ENCODE measurements around the gene PTPRN2.
A peak's percentile ranks its signal among the peaks of the same experiment; 100 is the strongest.

PTPRN2 gene

DNA sequence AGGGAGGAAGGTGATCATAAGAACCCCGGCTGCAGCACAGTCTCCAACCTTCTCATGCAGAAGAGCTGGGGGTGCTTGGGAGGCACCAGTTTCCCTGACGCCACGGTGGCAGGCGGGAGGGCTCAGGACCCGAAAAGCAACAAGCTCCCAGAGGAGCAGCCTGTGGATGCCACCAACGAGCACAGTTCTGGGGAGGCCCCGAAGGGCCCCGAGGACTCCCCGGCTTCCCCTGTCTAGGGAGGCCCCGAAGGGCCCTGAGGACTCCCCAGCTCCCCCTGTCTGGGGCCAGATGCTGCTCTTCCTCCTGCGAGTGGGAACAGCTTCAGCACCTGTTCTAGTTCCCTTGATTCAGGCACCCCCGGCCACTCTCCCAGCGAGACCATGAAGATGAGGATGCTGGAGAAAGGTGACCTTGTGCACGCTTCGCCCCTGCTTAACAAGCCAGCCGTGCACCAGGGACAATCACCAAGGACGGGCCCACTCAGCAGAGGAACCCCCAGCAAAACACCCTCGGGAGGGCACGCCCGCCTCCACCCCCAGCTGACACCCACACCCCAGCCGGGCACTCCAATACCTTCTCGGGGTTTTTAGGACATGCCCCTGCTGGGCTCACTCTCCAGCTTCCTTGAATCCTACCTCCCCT lies 112.5 kb downstream of the PTPRN2 start:
- TF ChIP-seq, protein P1, sequence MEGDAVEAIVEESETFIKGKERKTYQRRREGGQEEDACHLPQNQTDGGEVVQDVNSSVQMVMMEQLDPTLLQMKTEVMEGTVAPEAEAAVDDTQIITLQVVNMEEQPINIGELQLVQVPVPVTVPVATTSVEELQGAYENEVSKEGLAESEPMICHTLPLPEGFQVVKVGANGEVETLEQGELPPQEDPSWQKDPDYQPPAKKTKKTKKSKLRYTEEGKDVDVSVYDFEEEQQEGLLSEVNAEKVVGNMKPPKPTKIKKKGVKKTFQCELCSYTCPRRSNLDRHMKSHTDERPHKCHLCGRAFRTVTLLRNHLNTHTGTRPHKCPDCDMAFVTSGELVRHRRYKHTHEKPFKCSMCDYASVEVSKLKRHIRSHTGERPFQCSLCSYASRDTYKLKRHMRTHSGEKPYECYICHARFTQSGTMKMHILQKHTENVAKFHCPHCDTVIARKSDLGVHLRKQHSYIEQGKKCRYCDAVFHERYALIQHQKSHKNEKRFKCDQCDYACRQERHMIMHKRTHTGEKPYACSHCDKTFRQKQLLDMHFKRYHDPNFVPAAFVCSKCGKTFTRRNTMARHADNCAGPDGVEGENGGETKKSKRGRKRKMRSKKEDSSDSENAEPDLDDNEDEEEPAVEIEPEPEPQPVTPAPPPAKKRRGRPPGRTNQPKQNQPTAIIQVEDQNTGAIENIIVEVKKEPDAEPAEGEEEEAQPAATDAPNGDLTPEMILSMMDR (IDR thresholded peaks at IDR 0.05; ENCODE audit: borderline replicate concordance, control extremely low read depth, extremely low read depth, insufficient read depth, missing control alignments): no peak
- in situ Hi-C loops (cut with MboI; ENCODE audit: low sequenced_read_pairs, unreplicated experiment): no loop called here

DNA sequence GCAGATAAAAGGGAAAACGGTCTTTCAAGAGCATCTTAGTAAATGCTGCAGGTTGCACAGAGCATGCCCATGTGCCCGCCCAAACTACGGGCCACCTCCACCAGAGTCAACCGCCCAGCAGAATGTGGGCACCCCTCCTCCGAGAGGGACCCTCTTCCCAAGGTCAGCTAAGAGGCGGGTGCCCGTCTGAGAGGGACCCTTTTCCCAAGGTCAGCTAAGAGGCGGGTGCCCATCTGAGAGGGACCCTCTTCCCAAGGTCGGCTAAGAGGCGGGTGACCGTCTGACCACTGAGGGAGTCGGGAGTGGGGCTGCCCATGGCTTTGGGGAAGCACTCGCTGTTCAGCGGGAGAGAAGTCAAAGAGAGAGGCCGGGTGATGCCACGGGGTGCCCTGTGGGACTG lies 113.1 kb downstream of the PTPRN2 start:
- in situ Hi-C loops (cut with MboI; ENCODE audit: low sequenced_read_pairs, unreplicated experiment): no loop called here
- TF ChIP-seq, protein P1 (IDR thresholded peaks at IDR 0.05; ENCODE audit: borderline replicate concordance, control extremely low read depth, extremely low read depth, insufficient read depth, missing control alignments): no peak
- no peak for DNase-seq (ENCODE audit: low spot score)

More for the DNA sequence above, 112.5 kb downstream of the PTPRN2 start:
- no peak for DNase-seq (ENCODE audit: low spot score)

DNA sequence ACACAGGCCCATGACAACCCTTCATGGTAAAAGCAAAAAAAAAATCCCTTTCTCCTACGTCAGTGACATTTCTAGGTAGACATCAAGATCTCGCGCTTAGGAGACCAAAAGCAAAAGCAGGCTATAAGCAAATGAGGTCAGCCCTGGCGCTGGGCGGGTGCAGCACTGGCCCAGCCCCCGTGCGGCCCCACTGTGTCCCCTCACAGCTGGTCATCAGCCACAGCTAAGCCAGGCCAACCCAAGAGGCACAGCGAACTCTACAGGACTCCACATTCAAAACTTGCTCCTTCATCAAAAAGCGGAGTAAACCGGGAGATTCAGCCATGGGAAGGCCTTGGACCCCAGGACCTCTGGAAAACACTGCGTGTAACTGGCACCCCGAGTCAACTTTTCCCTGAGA lies 113.7 kb downstream of the PTPRN2 start:
- TF ChIP-seq, protein P1 (IDR thresholded peaks at IDR 0.05; ENCODE audit: borderline replicate concordance, control extremely low read depth, extremely low read depth, insufficient read depth, missing control alignments): no peak
- in situ Hi-C loops (cut with MboI; ENCODE audit: low sequenced_read_pairs, unreplicated experiment): no loop called here
- no peak for DNase-seq (ENCODE audit: low spot score)

DNA sequence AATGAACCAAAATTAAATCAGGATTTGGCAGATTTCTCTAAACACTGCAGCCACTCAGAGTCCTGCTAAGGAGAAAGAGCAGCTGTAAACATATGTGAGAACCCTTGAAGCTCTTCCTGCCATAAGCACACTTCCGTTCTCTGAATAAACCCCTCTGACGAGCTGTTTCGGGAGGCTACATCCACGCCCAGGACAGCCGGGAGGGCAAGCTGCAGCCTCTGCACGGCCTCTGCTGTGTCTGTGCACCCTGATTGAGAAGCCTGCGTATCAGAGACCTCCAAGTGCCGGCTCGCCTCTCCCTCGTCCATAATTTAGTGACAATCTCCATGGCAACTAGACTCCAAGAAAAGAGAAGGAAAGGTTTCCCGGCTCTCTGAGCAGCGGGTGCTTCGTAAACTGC lies 114.4 kb downstream of the PTPRN2 start:
- DNase-seq (ENCODE audit: low spot score): peak; percentile 54
- TF ChIP-seq, protein P1 (IDR thresholded peaks at IDR 0.05; ENCODE audit: borderline replicate concordance, control extremely low read depth, extremely low read depth, insufficient read depth, missing control alignments): no peak
- in situ Hi-C loops (cut with MboI; ENCODE audit: low sequenced_read_pairs, unreplicated experiment): no loop called here

DNA sequence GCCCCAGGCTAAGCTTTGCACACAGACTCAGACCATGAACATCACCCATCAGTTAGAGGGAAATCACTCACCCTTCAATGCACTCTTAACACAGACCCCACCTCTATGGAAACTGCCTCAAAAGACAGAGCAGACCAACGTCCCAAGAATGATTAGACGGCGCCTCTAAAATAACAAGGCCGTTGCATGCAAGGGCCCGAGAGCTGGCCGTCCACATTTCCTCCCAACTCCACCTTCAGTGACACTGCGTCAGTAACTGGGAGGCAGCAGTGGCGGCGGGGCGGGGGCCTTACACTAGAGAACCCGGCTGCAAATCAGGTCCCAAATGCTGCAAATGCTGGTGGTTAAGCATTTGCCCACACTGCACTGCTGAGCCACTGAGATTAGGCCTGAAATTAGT lies 115.0 kb downstream of the PTPRN2 start:
- in situ Hi-C loops (cut with MboI; ENCODE audit: low sequenced_read_pairs, unreplicated experiment): no loop called here
- DNase-seq (ENCODE audit: low spot score): no peak
- TF ChIP-seq, protein P1 (IDR thresholded peaks at IDR 0.05; ENCODE audit: borderline replicate concordance, control extremely low read depth, extremely low read depth, insufficient read depth, missing control alignments): no peak

DNA sequence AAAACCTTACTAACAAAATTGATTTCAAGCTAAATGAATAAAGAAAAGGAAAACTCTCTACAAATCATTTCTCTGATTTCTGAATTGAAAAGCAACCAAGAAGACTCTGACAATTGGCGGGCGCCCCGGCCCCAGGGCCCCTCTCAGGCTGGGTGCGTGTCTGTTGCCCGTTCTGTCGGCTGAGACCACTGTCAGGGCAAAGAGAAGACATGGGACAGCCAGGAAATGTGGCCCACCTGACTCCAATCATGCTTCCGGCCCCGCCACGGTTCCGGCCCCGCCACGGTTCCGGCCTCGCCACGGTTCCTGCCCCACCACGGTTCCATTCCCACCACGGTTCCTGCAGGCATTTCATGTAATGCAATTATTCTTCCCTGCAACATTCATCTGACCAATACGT lies 115.9 kb downstream of the PTPRN2 start:
- DNase-seq (ENCODE audit: low spot score): no peak
- TF ChIP-seq, protein P1 (IDR thresholded peaks at IDR 0.05; ENCODE audit: borderline replicate concordance, control extremely low read depth, extremely low read depth, insufficient read depth, missing control alignments): no peak
- in situ Hi-C loops (cut with MboI; ENCODE audit: low sequenced_read_pairs, unreplicated experiment): no loop called here
